ENCODE data around the gene CHKA.

DNA sequence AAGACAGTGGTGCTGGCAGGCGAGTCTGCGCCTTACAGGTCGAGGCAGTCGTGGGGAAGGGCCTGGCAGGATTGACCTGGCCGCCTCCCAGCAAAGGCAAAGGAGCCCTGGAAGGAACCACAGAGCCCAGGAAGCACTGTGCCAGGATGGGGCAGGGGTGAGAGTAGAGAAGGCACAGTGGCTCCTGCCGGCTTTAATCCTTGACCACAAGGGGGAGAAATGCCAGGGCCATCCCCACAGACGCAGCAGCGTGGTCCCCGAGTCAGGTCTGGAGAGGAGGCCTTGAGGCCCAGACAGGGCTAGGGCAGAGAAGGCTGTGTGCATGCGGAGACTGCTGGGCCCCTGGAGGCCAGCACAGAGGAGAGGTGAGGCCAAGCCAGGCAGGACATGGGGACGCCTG is 100.6 kb downstream of the CHKA start:
- TF ChIP-seq, protein P1, sequence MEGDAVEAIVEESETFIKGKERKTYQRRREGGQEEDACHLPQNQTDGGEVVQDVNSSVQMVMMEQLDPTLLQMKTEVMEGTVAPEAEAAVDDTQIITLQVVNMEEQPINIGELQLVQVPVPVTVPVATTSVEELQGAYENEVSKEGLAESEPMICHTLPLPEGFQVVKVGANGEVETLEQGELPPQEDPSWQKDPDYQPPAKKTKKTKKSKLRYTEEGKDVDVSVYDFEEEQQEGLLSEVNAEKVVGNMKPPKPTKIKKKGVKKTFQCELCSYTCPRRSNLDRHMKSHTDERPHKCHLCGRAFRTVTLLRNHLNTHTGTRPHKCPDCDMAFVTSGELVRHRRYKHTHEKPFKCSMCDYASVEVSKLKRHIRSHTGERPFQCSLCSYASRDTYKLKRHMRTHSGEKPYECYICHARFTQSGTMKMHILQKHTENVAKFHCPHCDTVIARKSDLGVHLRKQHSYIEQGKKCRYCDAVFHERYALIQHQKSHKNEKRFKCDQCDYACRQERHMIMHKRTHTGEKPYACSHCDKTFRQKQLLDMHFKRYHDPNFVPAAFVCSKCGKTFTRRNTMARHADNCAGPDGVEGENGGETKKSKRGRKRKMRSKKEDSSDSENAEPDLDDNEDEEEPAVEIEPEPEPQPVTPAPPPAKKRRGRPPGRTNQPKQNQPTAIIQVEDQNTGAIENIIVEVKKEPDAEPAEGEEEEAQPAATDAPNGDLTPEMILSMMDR (conservative IDR thresholded peaks at IDR 0.05; ENCODE audit: low read length), result no peak
- TF ChIP-seq EZH2phosphoT487 (IDR thresholded peaks at IDR 0.05; ENCODE audit: borderline replicate concordance), result no peak
